Activated T-helper 17 cell treated with anti-CD3 and anti-CD28 coated beads, Interleukin-2, amount 50 U/mL, for 72 hours (primary cell): ENCODE data around the gene CECR2. TPM values are rescaled to one million over a fixed set of nuclear protein-coding genes. Genes with fewer than 3 reads are reported as not detected.

Experiments
- ATAC-seq: fragments of 150-1000 bp; cut with Tn5 transposase; replicated peaks from 2 replicates; pipeline ENCODE4 v1.10.0; 2021; ENCODE audit warnings: mild to moderate bottlenecking, moderate library complexity
- H3K27ac Mint-ChIP-seq: one replicate; pipeline ENCODE4 v1.8.0; 2022; ENCODE audit warnings: mixed read lengths
- H3K27me3 Mint-ChIP-seq: one replicate; pipeline ENCODE4 v1.8.0; 2022; ENCODE audit warnings: mixed read lengths
- H3K36me3 Mint-ChIP-seq: one replicate; pipeline ENCODE4 v1.8.0; 2022; ENCODE audit warnings: low read depth, mild to moderate bottlenecking, mixed read lengths
- H3K4me1 Mint-ChIP-seq: one replicate; pipeline ENCODE4 v1.8.0; 2022; ENCODE audit warnings: mixed read lengths
- H3K4me3 Mint-ChIP-seq: one replicate; pipeline ENCODE4 v1.8.0; 2022; ENCODE audit warnings: mild to moderate bottlenecking, mixed read lengths
- H3K9me3 Mint-ChIP-seq: one replicate; pipeline ENCODE4 v1.8.0; 2022; ENCODE audit warnings: mixed read lengths
- total RNA-seq, 2 donors: library from RNA; stranded (reverse); gene quantifications; one replicate each; pipeline ENCODE4 v1.2.3, GENCODE V29; 2022

CECR2 gene
- total RNA-seq, 2 donors from 2014 or later, result 0.06 to 0.19 TPM

GRCh38 chr22:17436981-17437412 is 67.7 kb downstream of the CECR2 start:
- H3K4me1 Mint-ChIP-seq, result no peaks in the 10 kb centered on the region
- ATAC-seq, result no peak
- H3K9me3 Mint-ChIP-seq, result no peaks in the 10 kb centered on the region
- H3K27ac Mint-ChIP-seq, result no peak overlapping the region
- H3K27me3 Mint-ChIP-seq, result peaks cover 15% of the 10 kb centered on the region
- H3K4me3 Mint-ChIP-seq, result no peak overlapping the region
- no peaks in the 10 kb centered on the region for H3K36me3 Mint-ChIP-seq

GRCh38 chr22:17438026-17438425 is 68.8 kb downstream of the CECR2 start:
- peaks cover 15% of the 10 kb centered on the region for H3K27me3 Mint-ChIP-seq
- no peaks in the 10 kb centered on the region for H3K36me3 Mint-ChIP-seq
- no peaks in the 10 kb centered on the region for H3K9me3 Mint-ChIP-seq
- H3K4me3 Mint-ChIP-seq, result no peak overlapping the region
- no peak overlapping the region for H3K27ac Mint-ChIP-seq
- no peak for ATAC-seq
- H3K4me1 Mint-ChIP-seq, result no peaks in the 10 kb centered on the region

GRCh38 chr22:17441326-17441725 is 72.1 kb downstream of the CECR2 start:
- no peaks in the 10 kb centered on the region for H3K9me3 Mint-ChIP-seq
- H3K27me3 Mint-ChIP-seq, result peaks cover 10% of the 10 kb centered on the region
- ATAC-seq, result no peak
- no peak overlapping the region for H3K27ac Mint-ChIP-seq
- no peaks in the 10 kb centered on the region for H3K36me3 Mint-ChIP-seq
- no peak overlapping the region for H3K4me3 Mint-ChIP-seq
- H3K4me1 Mint-ChIP-seq, result no peaks in the 10 kb centered on the region

- H3K4me1 Mint-ChIP-seq, result no peaks in the 10 kb centered on the region
- no peak for ATAC-seq
- peaks cover 3% of the 10 kb centered on the region for H3K27me3 Mint-ChIP-seq
- no peak overlapping the region for H3K4me3 Mint-ChIP-seq
- no peaks in the 10 kb centered on the region for H3K9me3 Mint-ChIP-seq
- H3K36me3 Mint-ChIP-seq, result no peaks in the 10 kb centered on the region
- no peak overlapping the region for H3K27ac Mint-ChIP-seq
These were observed 74.3 kb downstream of the CECR2 start for GRCh38 chr22:17443405-17444203.

GRCh38 chr22:17444204-17444504 is 74.9 kb downstream of the CECR2 start:
- Mint-ChIP-seq H3K4me1 (no peaks in the 10 kb centered on the region), H3K27ac (no peak overlapping the region), H3K36me3 (no peaks in the 10 kb centered on the region), H3K9me3 (no peaks in the 10 kb centered on the region), H3K27me3 (peaks cover 3% of the 10 kb centered on the region), H3K4me3 (no peak overlapping the region)
- ATAC-seq, result no peak

GRCh38 chr22:17446698-17447097 is 77.4 kb downstream of the CECR2 start:
- no peak for ATAC-seq
- H3K4me1 Mint-ChIP-seq, result no peaks in the 10 kb centered on the region
- no peak overlapping the region for H3K4me3 Mint-ChIP-seq
- peaks cover 10% of the 10 kb centered on the region for H3K27me3 Mint-ChIP-seq
- no peaks in the 10 kb centered on the region for H3K36me3 Mint-ChIP-seq
- H3K9me3 Mint-ChIP-seq, result no peaks in the 10 kb centered on the region
- H3K27ac Mint-ChIP-seq, result no peak overlapping the region

GRCh38 chr22:17451316-17451715 is 82.1 kb downstream of the CECR2 start:
- Mint-ChIP-seq H3K36me3 (no peaks in the 10 kb centered on the region), H3K4me3 (no peak overlapping the region), H3K27ac (no peak overlapping the region), H3K9me3 (no peaks in the 10 kb centered on the region), H3K27me3 (peaks cover 7% of the 10 kb centered on the region), H3K4me1 (no peaks in the 10 kb centered on the region)
- no peak for ATAC-seq

GRCh38 chr22:17460895-17461294 is 91.6 kb downstream of the CECR2 start:
- no peaks in the 10 kb centered on the region for H3K4me1 Mint-ChIP-seq
- no peak for ATAC-seq
- peaks cover 15% of the 10 kb centered on the region for H3K27me3 Mint-ChIP-seq
- H3K36me3 Mint-ChIP-seq, result no peaks in the 10 kb centered on the region
- no peak overlapping the region for H3K4me3 Mint-ChIP-seq
- H3K27ac Mint-ChIP-seq, result no peak overlapping the region
- no peaks in the 10 kb centered on the region for H3K9me3 Mint-ChIP-seq

- no peak for ATAC-seq
- Mint-ChIP-seq H3K9me3 (no peaks in the 10 kb centered on the region), H3K36me3 (no peaks in the 10 kb centered on the region), H3K27me3 (peaks cover 40% of the 10 kb centered on the region), H3K4me3 (no peak overlapping the region), H3K27ac (no peak overlapping the region), H3K4me1 (no peaks in the 10 kb centered on the region)
These were observed 101.7 kb downstream of the CECR2 start for GRCh38 chr22:17470880-17471500.

GRCh38 chr22:17471886-17472535 is 102.8 kb downstream of the CECR2 start:
- Mint-ChIP-seq H3K27ac (no peak overlapping the region), H3K9me3 (no peaks in the 10 kb centered on the region), H3K27me3 (peaks cover 41% of the 10 kb centered on the region), H3K36me3 (no peaks in the 10 kb centered on the region), H3K4me3 (no peak overlapping the region), H3K4me1 (no peaks in the 10 kb centered on the region)
- ATAC-seq, result no peak

- Mint-ChIP-seq H3K4me1 (no peaks in the 10 kb centered on the region), H3K36me3 (no peaks in the 10 kb centered on the region), H3K27me3 (peaks cover 41% of the 10 kb centered on the region), H3K9me3 (no peaks in the 10 kb centered on the region), H3K27ac (no peak overlapping the region), H3K4me3 (no peak overlapping the region)
- no peak for ATAC-seq
These were observed 103.7 kb downstream of the CECR2 start for GRCh38 chr22:17472932-17473331.

GRCh38 chr22:17475318-17476230 is 106.3 kb downstream of the CECR2 start:
- no peaks in the 10 kb centered on the region for H3K4me1 Mint-ChIP-seq
- H3K4me3 Mint-ChIP-seq, result no peak overlapping the region
- H3K36me3 Mint-ChIP-seq, result no peaks in the 10 kb centered on the region
- no peak overlapping the region for H3K27ac Mint-ChIP-seq
- peaks cover 45% of the 10 kb centered on the region for H3K27me3 Mint-ChIP-seq
- ATAC-seq, result no peak
- H3K9me3 Mint-ChIP-seq, result no peaks in the 10 kb centered on the region

GRCh38 chr22:17476838-17477237 is 107.6 kb downstream of the CECR2 start:
- Mint-ChIP-seq H3K27ac (no peak overlapping the region), H3K27me3 (peaks cover 42% of the 10 kb centered on the region), H3K4me1 (no peaks in the 10 kb centered on the region), H3K36me3 (no peaks in the 10 kb centered on the region), H3K4me3 (no peak overlapping the region), H3K9me3 (no peaks in the 10 kb centered on the region)
- ATAC-seq, result no peak

GRCh38 chr22:17477391-17477833 is 108.2 kb downstream of the CECR2 start:
- no peak overlapping the region for H3K4me3 Mint-ChIP-seq
- H3K27ac Mint-ChIP-seq, result no peak overlapping the region
- no peak for ATAC-seq
- no peaks in the 10 kb centered on the region for H3K36me3 Mint-ChIP-seq
- H3K4me1 Mint-ChIP-seq, result no peaks in the 10 kb centered on the region
- H3K27me3 Mint-ChIP-seq, result peaks cover 40% of the 10 kb centered on the region
- no peaks in the 10 kb centered on the region for H3K9me3 Mint-ChIP-seq
